GM23338 (cell line): ENCODE data around the gene TLE6. TPM values are rescaled to one million over a fixed set of nuclear protein-coding genes. Genes with fewer than 3 reads are reported as not detected.
"Not testable (repeated sequence)": the region's sequence is repeated elsewhere in the genome, so short reads cannot be mapped to it uniquely, and the experiment has no call there.

ENCODE experiments used
- ATAC-seq: fragments of 200-7000 bp; cut with Tn5 transposase; 3 replicates; pipeline ENCODE4 v1.9.1; 2020
- DNase-seq: peaks from one replicate; pipeline ENCODE4 v3.0.0-alpha.2; 2015; ENCODE audit warnings: low spot score
- H2AFZ ChIP-seq: fragments of 200-600 bp; sonication (generic); 2 replicates; pipeline ENCODE4 v1.8.0; 2016; ENCODE audit warnings: antibody characterized with exemption, mild to moderate bottlenecking, moderate library complexity
- H3F3A ChIP-seq: fragments of 200-600 bp; sonication (generic); replicated peaks from 2 replicates; pipeline ENCODE4 v1.8.0; 2017; ENCODE audit warnings: antibody characterized with exemption, mixed run types, low read depth
- H3K27ac ChIP-seq: fragments of 200-600 bp; sonication (generic); 2 replicates; pipeline ENCODE4 v1.6.1; 2016; ENCODE audit warnings: low read depth
- H3K27me3 ChIP-seq: fragments of 200-600 bp; sonication (generic); 2 replicates; pipeline ENCODE4 v1.8.0; 2016; ENCODE audit warnings: mild to moderate bottlenecking, mixed run types, moderate library complexity; ENCODE audit not compliant: insufficient read depth
- H3K36me3 ChIP-seq: fragments of 200-600 bp; sonication (generic); 2 replicates; pipeline ENCODE4 v1.8.0; 2016; ENCODE audit warnings: mild to moderate bottlenecking; ENCODE audit not compliant: insufficient read depth
- H3K4me1 ChIP-seq: fragments of 200-600 bp; sonication (generic); 2 replicates; pipeline ENCODE4 v1.8.0; 2016; ENCODE audit warnings: mild to moderate bottlenecking, moderate library complexity; ENCODE audit not compliant: insufficient read depth
- H3K4me2 ChIP-seq: fragments of 200-600 bp; sonication (generic); 2 replicates; pipeline ENCODE4 v1.7.1; 2017; ENCODE audit warnings: mixed run types
- H3K4me3 ChIP-seq: fragments of 200-600 bp; sonication (generic); 2 replicates; pipeline ENCODE4 v1.6.1; 2016; ENCODE audit warnings: mixed run types
- H3K79me2 ChIP-seq: fragments of 200-600 bp; sonication (generic); replicated peaks from 2 replicates; pipeline ENCODE4 v1.8.0; 2017; ENCODE audit warnings: mild to moderate bottlenecking; ENCODE audit not compliant: insufficient read depth
- H3K9me2 ChIP-seq: fragments of 200-600 bp; sonication (generic); 2 replicates; pipeline ENCODE4 v1.8.0; 2017; ENCODE audit not compliant: insufficient read depth
- H4K20me1 ChIP-seq: fragments of 200-600 bp; sonication (generic); replicated peaks from 2 replicates; pipeline ENCODE4 v1.8.0; 2017; ENCODE audit warnings: mild to moderate bottlenecking; ENCODE audit not compliant: insufficient read depth
- H3K27ac Mint-ChIP-seq: 2 replicates; pipeline ENCODE4 v1.8.0; 2020; ENCODE audit warnings: inconsistent platforms, mild to moderate bottlenecking, moderate library complexity, mixed read lengths
- H3K27me3 Mint-ChIP-seq: 3 replicates; pipeline ENCODE4 v1.8.0; 2022; ENCODE audit warnings: low read depth, mild to moderate bottlenecking, moderate library complexity, mixed read lengths, inconsistent platforms; ENCODE audit not compliant: insufficient read depth, poor library complexity
- H3K36me3 Mint-ChIP-seq: 3 replicates; pipeline ENCODE4 v1.8.0; 2021; ENCODE audit warnings: low read depth, mild to moderate bottlenecking, inconsistent platforms, moderate library complexity, mixed read lengths
- H3K4me1 Mint-ChIP-seq: 3 replicates; pipeline ENCODE4 v1.8.0; 2020; ENCODE audit warnings: mild to moderate bottlenecking, inconsistent platforms, mixed read lengths
- H3K4me3 Mint-ChIP-seq: 3 replicates; pipeline ENCODE4 v1.8.0; 2021; ENCODE audit warnings: moderate library complexity, mild to moderate bottlenecking, inconsistent platforms, mixed read lengths
- H3K9me3 Mint-ChIP-seq: 3 replicates; pipeline ENCODE4 v1.8.0; 2020; ENCODE audit warnings: moderate library complexity, mild to moderate bottlenecking, inconsistent platforms, mixed read lengths
- CREB1 ChIP-seq: fragments of 250-450 bp; sonication (Bioruptor Pico); IDR thresholded peaks from 2 replicates; pipeline ENCODE4 v1.5.0; 2020; ENCODE audit warnings: low read depth, mild to moderate bottlenecking, moderate library complexity
- EZH2 ChIP-seq: fragments of 200-600 bp; sonication (generic); IDR thresholded peaks from one replicate; pipeline ENCODE4 v1.8.0; 2017; ENCODE audit warnings: antibody characterized with exemption, mild to moderate bottlenecking, low read depth; ENCODE audit not compliant: unreplicated experiment
- NANOG ChIP-seq: IDR thresholded peaks from 2 replicates; pipeline ENCODE4 v1.6.1; 2016; ENCODE audit warnings: antibody characterized with exemption, borderline replicate concordance
- ZNF114 ChIP-seq: fragments of 250-450 bp; sonication (Bioruptor Pico); IDR thresholded peaks from 2 replicates; pipeline ENCODE4 v1.5.0; 2020; ENCODE audit warnings: mild to moderate bottlenecking, moderate library complexity
- ZNF331 ChIP-seq: fragments of 250-450 bp; sonication (Bioruptor Pico); IDR thresholded peaks from 2 replicates; pipeline ENCODE4 v1.5.0; 2020; ENCODE audit warnings: low read depth, mild to moderate bottlenecking, moderate library complexity
- ZNF462 ChIP-seq: fragments of 250-450 bp; sonication (Bioruptor Pico); IDR thresholded peaks from 2 replicates; pipeline ENCODE4 v1.5.0; 2020; ENCODE audit warnings: mild to moderate bottlenecking, moderate library complexity
- polyA plus RNA-seq: library from polyadenylated mRNA; unstranded; fragments of >200 nt; fragmentation: Nextera tagmentation; extraction: Ambion mirVana; gene quantifications from 2 replicates; pipeline ENCODE4 v1.2.1, GENCODE V29; 2016
- total RNA-seq: library from RNA; depleted of rRNA; stranded (reverse); fragments of >200 nt; shearing (Covaris generic); gene quantifications from 2 replicates; pipeline ENCODE4 v1.2.3, GENCODE V29; 2014
- TF ChIP-seq, protein P1 (sequence below): IDR thresholded peaks from 2 replicates; pipeline ENCODE4 v1.6.1; 2016; ENCODE audit warnings: antibody characterized with exemption
- TF ChIP-seq, protein P2 (sequence below), 2 experiments: fragments of 200-600 bp in 1 of 2; sonication (generic) in 1 of 2; conservative IDR thresholded peaks; 2 replicates each; pipeline versions ENCODE4 v1.5.1 to v1.6.1; 2016 to 2017; ENCODE audit warnings: antibody characterized with exemption in 2 of 2, low read depth in 2 of 2, mild to moderate bottlenecking in 2 of 2, moderate library complexity in 1 of 2
- TF ChIP-seq, protein P3 (sequence below): IDR thresholded peaks from one replicate; pipeline ENCODE4 v1.6.1; 2018; ENCODE audit warnings: antibody characterized with exemption; ENCODE audit not compliant: unreplicated experiment

TLE6 gene
- total and polyA plus RNA-seq, 2 experiments from 2014 or later = 2.4 TPM

GRCh38 chr19:2963122-2963521 lies 14.2 kb upstream of the TLE6 start (continued):
- TF ChIP-seq, protein P1, sequence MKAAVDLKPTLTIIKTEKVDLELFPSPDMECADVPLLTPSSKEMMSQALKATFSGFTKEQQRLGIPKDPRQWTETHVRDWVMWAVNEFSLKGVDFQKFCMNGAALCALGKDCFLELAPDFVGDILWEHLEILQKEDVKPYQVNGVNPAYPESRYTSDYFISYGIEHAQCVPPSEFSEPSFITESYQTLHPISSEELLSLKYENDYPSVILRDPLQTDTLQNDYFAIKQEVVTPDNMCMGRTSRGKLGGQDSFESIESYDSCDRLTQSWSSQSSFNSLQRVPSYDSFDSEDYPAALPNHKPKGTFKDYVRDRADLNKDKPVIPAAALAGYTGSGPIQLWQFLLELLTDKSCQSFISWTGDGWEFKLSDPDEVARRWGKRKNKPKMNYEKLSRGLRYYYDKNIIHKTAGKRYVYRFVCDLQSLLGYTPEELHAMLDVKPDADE = no peak
- TF ChIP-seq ZNF331 (no peak), NANOG (no peak), CREB1 (no peak), ZNF114 (CRISPR knock-in tag) (no peak), EZH2 (no peak)
- TF ChIP-seq, protein P2, sequence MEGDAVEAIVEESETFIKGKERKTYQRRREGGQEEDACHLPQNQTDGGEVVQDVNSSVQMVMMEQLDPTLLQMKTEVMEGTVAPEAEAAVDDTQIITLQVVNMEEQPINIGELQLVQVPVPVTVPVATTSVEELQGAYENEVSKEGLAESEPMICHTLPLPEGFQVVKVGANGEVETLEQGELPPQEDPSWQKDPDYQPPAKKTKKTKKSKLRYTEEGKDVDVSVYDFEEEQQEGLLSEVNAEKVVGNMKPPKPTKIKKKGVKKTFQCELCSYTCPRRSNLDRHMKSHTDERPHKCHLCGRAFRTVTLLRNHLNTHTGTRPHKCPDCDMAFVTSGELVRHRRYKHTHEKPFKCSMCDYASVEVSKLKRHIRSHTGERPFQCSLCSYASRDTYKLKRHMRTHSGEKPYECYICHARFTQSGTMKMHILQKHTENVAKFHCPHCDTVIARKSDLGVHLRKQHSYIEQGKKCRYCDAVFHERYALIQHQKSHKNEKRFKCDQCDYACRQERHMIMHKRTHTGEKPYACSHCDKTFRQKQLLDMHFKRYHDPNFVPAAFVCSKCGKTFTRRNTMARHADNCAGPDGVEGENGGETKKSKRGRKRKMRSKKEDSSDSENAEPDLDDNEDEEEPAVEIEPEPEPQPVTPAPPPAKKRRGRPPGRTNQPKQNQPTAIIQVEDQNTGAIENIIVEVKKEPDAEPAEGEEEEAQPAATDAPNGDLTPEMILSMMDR (conservative IDR thresholded peaks at IDR 0.05; ENCODE audit: low read depth in 2 of 2) = no peak

DNA sequence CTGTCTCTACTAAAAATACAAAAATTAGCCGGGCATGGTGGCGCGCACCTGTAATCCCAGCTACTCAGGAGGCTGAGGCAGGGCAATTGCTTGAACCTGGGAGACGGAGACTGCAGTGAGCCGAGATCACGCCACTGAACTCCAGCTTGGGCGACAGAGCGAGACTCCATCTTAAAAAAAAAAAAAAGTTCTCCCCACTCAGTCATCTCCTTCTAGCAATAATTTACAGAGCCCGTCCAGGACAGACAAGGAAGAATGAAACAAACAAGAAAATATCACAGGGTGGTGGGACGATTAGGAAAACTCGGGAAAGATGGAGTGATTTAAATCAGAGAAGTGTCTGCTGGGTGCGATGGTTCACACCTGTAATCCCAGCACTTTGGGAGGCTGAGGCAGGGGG lies 13.7 kb upstream of the TLE6 start:
- not testable (repeated sequence) for H3K4me3 Mint-ChIP-seq, H3K4me1 ChIP-seq, H3K36me3 ChIP-seq, H3K4me1 Mint-ChIP-seq, H2AFZ ChIP-seq, H3K9me3 Mint-ChIP-seq, H3K27me3 ChIP-seq, H3K27me3 Mint-ChIP-seq, H3K4me3 ChIP-seq, H4K20me1 ChIP-seq, DNase-seq, H3K27ac Mint-ChIP-seq, H3K79me2 ChIP-seq, H3K9me2 ChIP-seq, H3K4me2 ChIP-seq, H3K27ac ChIP-seq, H3F3A ChIP-seq, H3K36me3 Mint-ChIP-seq, ATAC-seq

- H3K4me1 Mint-ChIP-seq = no peaks in the 10 kb centered on the region
- no peak for ATAC-seq
- Histone ChIP-seq H3K36me3 (no peaks in the 10 kb centered on the region), H3K4me2 (no peak overlapping the region), H3K27me3 (no peaks in the 10 kb centered on the region), H3K4me1 (no peaks in the 10 kb centered on the region), H3F3A (no peaks in the 10 kb centered on the region), H2AFZ (no peak overlapping the region), H3K27ac (no peak overlapping the region), H3K9me2 (no peaks in the 10 kb centered on the region), H3K79me2 (no peaks in the 10 kb centered on the region), H4K20me1 (no peaks in the 10 kb centered on the region), H3K4me3 (no peak overlapping the region)
- no peak for DNase-seq
- no peak overlapping the region for H3K27ac Mint-ChIP-seq
- no peak overlapping the region for H3K4me3 Mint-ChIP-seq
- no peaks in the 10 kb centered on the region for H3K36me3 Mint-ChIP-seq
- H3K9me3 Mint-ChIP-seq = no peaks in the 10 kb centered on the region; the same call in 1 of the 3 replicates
- peaks cover 11% of the 10 kb centered on the region for H3K27me3 Mint-ChIP-seq
- TF ChIP-seq ZNF462 (CRISPR knock-in tag) (no peak), ZNF114 (CRISPR knock-in tag) (no peak)
- TF ChIP-seq, protein P3, sequence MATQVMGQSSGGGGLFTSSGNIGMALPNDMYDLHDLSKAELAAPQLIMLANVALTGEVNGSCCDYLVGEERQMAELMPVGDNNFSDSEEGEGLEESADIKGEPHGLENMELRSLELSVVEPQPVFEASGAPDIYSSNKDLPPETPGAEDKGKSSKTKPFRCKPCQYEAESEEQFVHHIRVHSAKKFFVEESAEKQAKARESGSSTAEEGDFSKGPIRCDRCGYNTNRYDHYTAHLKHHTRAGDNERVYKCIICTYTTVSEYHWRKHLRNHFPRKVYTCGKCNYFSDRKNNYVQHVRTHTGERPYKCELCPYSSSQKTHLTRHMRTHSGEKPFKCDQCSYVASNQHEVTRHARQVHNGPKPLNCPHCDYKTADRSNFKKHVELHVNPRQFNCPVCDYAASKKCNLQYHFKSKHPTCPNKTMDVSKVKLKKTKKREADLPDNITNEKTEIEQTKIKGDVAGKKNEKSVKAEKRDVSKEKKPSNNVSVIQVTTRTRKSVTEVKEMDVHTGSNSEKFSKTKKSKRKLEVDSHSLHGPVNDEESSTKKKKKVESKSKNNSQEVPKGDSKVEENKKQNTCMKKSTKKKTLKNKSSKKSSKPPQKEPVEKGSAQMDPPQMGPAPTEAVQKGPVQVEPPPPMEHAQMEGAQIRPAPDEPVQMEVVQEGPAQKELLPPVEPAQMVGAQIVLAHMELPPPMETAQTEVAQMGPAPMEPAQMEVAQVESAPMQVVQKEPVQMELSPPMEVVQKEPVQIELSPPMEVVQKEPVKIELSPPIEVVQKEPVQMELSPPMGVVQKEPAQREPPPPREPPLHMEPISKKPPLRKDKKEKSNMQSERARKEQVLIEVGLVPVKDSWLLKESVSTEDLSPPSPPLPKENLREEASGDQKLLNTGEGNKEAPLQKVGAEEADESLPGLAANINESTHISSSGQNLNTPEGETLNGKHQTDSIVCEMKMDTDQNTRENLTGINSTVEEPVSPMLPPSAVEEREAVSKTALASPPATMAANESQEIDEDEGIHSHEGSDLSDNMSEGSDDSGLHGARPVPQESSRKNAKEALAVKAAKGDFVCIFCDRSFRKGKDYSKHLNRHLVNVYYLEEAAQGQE = no peak
Measured at GRCh38 chr19:2964874-2965273, 12.5 kb upstream of the TLE6 start.
